Measurements from ENCODE around the gene EZR. TPM values are rescaled to one million over a fixed set of nuclear protein-coding genes. Genes with fewer than 3 reads are reported as not detected.
"Not testable (repeated sequence)": the region's sequence is repeated elsewhere in the genome, so short reads cannot be mapped to it uniquely, and the experiment has no call there.

Gene EZR
- total and polyA plus RNA-seq, 9 of the 15 experiments (the other 6 are each of a cell fraction or from before 2014, with no cell fraction given), result 36.5 to 162 (median 104) TPM

GRCh38 chr6:158793432-158793831 lies 25.7 kb downstream of the EZR start (continued):
- TF ChIP-seq ATF1 (CRISPR knock-in tag; IDR thresholded peaks at IDR 0.05) (no peak), ATF1 (tag; IDR thresholded peaks at IDR 0.05) (0 out of 2 replicates have a peak, but pooled peaks have one; percentile 9), ZNF764 (CRISPR knock-in tag; IDR thresholded peaks at IDR 0.05; ENCODE audit: low read depth) (no peak)

GRCh38 chr6:158792505-158792904 lies 26.7 kb downstream of the EZR start:
- H3K4me1 ChIP-seq (replicated peaks in 1 of 2; ENCODE audit: control insufficient read depth in 2 of 2, insufficient read depth in 2 of 2, low read length in 2 of 2); H3K27ac ChIP-seq (ENCODE audit: extremely low read depth, low read depth, low read length); H3K9me3 ChIP-seq (replicated peaks; ENCODE audit: control insufficient read depth, insufficient read depth, low read depth, low read length); BruUV-seq (replicated peaks); H2AFZ ChIP-seq (ENCODE audit: low read depth, low read length); H3K4me3 ChIP-seq; FAIRE-seq; H3K27me3 ChIP-seq (ENCODE audit: control insufficient read depth in 2 of 2, insufficient read depth in 2 of 2, low read length in 2 of 2); H3K4me2 ChIP-seq (ENCODE audit: insufficient read depth, low read length); H3K9me1 ChIP-seq (ENCODE audit: control insufficient read depth, insufficient read depth, low read length); ATAC-seq; H3K9ac ChIP-seq (ENCODE audit: insufficient read depth in 1 of 2, low read depth in 2 of 2, low read length in 2 of 2); DNase-seq (ENCODE audit: extremely low read depth in 1 of 4, low spot score in 3 of 4): not testable (repeated sequence)
- ChIA-PET CTCF (ENCODE audit: low intra/inter-chr PET ratio) (interaction anchor here (0.7 to 3.3 kb wide), 2 partner anchors 179 to 210 kb away, joined by 3 to 36 read pairs; no protein-coding TSS in a partner anchor), POLR2A (interaction anchor here (0.6 to 1.4 kb wide), 4 partner anchors 11 to 715 kb away, joined by 3 to 4 read pairs (median 4); partner anchors contain the start of gene RSPH3)
- H3K36me3 ChIP-seq (ENCODE audit: control insufficient read depth, insufficient read depth, low read length), result peaks cover 38% of the 10 kb centered on the region
- intact Hi-C loops (cut with micrococcal nuclease), result loop anchor here (2.0 to 5.0 kb wide), 2 partner anchors 74 to 165 kb away; no protein-coding TSS in a partner anchor
- WGBS (ENCODE audit: insufficient coverage, low coverage, missing lambda C conversion rate), result 86% methylated on average over 10 of the region's 10 CpGs
- peaks cover 81% of the 10 kb centered on the region for H3K79me2 ChIP-seq (ENCODE audit: control insufficient read depth, insufficient read depth, low read length)
- in situ Hi-C loops (cut with MboI), result loop anchor here (5.0 kb wide), 1 partner anchor 180 kb away; no protein-coding TSS in a partner anchor
- peaks cover 19% of the 10 kb centered on the region for H4K20me1 ChIP-seq (replicated peaks; ENCODE audit: control insufficient read depth, insufficient read depth, low read length)
